Umbilical cord (tissue), 2 donors: Measurements from ENCODE around the gene PHACTR3. TPM values are rescaled to one million over a fixed set of nuclear protein-coding genes. Genes with fewer than 3 reads are reported as not detected.

Experiments
- DNase-seq: peaks from one replicate; pipeline ENCODE4 v3.0.0-alpha.2; 2015; ENCODE audit warnings: low spot score
- total RNA-seq: library from RNA; depleted of rRNA; stranded (reverse); fragments of >200 nt; gene quantifications from one replicate; pipeline ENCODE4 v1.2.3, GENCODE V29; 2014; ENCODE audit warnings: low replicate concordance; ENCODE audit not compliant: insufficient read depth

The PHACTR3 gene
- total RNA-seq, 1 donor from 2014 or later = 5.1 TPM

- no peak for DNase-seq
Observed at GRCh38 chr20:59827138-59828056, 223.1 kb downstream of the PHACTR3 start.

DNA sequence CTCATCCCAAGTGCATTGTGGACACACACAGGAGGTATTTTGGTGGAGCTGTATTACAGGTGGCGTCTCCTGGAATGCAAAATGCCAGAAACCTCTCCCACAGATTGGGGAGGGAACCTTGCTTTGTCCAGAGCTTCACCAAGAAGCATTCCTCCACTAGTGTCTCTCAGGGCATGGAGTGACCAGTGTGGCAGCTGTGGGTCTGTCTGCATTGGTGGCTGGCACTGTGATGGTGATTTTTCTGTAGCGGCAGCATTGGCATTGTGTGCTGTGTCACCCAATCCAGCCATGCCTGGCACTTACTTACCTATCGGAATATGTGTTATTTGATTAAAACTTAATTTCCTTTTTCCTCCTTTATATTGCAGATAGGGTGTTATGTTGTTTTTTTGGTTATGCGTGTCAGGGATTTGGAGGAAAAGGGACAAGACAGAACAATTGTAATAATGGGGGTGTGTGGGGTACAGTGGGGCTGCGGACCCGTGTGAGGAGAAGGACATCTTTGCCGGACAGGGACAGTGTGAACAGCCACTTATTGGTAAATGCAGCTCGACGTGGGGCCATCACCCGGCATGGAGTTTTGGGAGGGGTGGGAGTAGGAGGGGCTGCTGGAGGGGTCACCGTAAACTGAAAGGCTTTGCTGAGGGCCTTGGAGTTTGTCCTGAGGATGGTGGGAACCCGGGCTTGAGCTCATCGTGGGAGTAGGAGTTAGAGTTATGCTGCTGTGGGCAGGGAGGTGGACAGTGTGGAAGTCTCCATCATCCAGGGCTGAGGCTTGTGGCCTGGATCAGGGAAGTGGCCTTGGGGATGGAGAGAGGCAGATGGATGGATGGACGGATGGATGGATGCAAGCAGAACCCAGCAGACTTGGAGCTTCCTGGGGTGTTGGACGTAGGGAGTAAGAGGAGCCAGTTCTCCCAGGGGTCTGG lies 224.0 kb downstream of the PHACTR3 start:
- DNase-seq = no peak

DNA sequence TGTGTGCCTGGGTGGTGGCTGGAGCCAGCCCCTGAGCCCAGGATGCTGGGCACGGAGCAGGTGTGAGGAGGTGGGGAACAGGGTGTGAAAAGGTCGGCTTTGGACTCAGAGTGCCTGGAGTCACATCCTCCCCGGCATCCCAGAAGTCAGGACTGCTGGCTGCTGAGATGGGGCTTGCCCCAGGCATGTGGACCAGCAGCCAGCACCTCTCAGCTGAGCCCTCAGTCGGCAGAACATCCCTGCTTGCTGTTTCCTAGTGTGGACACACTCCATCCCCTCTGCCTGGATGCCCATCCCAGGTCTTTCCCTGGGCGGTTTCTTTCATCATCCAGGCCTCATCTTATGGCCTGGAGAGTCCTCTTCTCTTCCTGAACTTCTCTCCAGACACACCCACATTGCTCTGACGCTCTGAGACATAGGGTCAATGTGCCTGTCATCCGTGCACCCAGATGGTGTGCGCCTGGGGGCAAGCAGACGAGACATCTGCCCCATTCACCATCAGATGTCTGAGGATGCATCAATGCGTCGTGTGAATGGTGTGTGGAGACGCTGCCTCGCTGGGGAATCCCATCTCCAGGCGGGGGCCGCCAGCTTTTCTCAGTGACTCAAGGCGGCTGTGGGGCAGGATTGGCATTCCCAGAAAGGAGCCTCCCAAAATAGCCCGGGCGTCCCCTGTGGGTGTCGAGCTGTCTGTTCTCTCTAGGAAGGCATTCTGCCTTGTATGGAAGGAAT lies 224.9 kb downstream of the PHACTR3 start:
- no peak for DNase-seq

DNA sequence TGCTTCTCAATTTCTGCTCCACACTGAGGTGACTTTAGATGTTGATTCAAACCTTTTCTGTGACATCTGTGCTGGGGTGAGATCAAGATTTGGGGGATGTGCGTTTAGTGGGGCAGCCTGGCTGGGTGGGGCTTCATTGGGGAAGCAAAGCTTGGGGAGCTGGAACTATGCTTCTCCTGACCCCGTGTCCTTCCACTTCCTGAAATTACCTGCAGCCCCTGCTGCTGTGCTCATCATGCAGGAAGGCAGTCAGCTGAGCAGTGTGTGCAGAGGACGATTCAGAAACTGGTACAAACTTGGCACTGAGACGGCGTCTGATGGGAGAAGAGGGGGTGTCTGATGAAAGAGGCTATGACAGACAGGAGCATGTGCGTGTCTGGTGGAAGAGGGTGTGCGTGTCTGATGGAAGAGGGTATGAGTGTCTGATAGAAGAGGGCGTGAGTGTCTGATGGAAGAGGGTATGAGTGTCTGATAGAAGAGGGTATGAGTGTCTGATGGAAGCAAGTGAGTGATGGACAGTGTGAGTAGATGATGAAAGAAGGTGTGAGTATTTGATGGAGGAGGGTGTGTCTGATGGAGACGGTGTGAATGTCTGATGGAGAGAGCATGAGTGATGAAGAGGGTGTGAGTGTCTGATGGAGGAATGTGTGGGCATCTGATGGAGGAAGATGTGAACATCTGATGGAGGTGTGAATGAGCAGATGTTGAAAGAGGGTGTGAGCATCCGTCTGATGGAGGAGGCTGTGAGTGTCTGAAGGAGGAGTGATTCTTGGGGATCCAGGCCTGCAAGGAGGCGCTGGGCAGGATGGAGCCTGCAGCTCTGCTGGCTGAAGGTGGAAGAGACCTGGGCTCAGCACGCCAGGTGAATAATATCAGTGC lies 225.7 kb downstream of the PHACTR3 start:
- DNase-seq = no peak

DNA sequence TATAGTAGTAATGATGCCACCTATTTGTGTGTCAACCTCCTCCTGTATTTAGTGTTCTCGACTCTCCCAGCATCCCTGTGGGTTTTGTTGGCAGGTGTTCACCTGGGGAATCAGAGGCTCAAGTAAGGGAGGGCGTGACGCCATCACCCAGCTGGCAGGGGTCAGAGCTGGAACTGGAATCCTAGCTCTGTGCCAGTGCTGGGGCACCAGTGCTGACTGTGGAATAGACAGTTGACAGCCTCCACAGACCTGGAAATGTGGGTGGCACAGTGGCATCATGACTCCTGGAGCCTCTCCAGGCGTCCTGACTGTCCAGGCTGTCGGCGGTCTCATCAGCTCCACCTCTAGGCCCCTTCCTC lies 226.3 kb downstream of the PHACTR3 start:
- DNase-seq = no peak

- DNase-seq = no peak
Observed at GRCh38 chr20:59831024-59831915, 226.9 kb downstream of the PHACTR3 start.

DNA sequence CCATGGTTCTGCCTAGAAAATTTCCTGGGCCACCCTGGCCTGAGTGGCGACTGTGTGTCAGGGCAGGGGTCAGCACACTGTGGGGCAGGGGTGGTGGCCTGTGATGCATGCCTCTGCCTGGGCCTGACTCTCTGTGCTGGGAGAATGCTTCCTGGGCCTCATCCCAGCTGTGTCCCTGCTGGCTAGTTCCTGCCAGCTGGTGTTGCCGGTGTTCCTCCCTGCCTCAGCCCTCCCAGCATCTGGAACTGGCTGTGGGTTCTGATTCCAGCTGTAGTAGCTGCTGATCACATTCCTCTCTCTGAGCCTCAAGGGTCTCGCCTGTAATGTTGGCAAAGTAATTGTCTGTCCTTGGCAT lies 227.6 kb downstream of the PHACTR3 start:
- no peak for DNase-seq

DNA sequence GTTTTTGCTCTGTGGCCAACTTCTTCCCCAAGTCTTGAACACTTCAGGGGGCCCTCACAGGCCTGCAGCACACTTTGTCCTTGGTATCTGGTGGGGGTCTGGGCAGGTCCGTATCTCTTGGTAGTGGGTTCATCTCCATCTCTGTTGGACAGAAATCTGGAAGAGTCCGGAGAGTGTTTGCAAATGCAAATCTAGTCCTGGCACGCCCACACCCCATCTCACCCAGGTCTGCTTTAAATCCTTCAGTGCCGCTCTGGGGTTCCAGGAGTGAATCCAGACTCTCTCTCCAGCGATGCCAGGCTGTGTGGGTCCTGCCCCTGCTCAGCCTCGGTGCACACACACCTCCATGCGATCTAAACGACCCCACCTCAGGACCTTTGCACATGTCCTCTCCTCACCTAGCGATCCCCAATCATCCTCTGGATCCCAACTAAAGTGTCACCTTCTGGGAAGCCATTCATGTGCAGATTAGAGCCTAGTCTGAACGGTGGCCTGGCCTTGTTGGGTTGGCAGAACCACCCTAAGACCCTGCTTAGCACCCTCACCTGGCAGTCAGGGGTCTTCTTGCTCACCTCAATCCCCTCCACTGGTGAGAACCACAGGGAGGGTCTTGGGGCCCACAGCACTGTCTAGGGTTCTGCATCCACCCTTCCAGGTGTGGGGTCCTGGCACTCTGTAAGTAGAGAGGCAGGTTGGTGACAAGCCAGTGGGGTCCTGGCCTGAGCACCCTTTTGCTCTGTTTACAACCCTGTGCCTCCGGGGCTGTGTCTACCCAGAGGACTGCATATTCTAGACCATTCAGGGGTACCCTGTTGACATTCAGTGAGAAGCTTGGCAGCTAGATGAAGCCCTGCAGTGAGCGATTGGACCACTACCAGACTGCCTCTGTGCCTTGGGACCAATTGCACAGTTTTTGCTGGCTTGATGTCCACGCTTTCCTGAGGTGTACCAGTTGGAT lies 228.3 kb downstream of the PHACTR3 start:
- no peak for DNase-seq

- no peak for DNase-seq
Observed at GRCh38 chr20:59835057-59835447, 230.7 kb downstream of the PHACTR3 start.

DNA sequence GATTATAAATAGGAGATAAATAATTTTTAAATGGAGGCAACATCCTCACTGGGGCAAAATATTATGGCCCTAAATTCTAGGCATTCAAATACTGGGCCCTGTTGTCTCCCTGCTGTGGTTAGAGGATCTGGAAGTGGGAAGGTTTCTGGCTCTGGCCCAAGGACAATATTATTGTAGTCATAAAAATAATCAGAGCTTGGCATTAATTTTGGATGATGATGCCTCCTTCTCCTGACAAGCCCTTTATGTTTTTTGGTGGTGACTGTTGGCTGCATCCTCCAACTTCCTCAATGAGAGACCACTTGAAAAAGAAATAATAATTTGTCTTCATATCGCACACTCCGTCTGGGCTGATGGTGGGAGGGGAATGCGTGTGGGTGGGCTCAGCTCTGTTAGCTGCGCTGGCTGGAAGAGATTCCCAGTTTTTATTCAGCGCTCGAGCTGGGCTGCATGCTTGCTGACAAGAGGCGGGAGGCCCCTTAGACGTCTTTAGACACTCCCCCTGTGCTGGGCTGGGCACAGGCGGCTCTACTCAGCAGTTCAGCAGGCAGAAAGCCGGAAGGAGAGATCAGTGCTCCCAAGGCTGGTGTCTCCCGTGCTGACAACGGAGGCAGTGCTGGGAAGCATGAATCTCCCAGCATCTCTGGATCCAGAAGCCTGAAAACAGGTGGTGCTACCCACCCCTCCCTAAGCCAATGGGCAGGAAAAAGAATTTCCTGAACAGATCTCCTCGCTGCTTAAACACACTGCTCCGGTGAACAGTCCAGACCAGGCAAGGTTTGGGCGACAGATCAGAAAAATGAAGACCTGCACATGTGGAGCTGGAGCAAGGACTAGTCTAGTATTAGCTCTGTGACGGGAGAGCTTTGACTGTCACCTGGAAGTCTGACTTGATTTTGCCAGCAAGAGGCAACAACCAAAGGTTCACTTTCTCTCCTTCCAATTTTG lies 231.4 kb downstream of the PHACTR3 start:
- peak; percentile 89 for DNase-seq

DNA sequence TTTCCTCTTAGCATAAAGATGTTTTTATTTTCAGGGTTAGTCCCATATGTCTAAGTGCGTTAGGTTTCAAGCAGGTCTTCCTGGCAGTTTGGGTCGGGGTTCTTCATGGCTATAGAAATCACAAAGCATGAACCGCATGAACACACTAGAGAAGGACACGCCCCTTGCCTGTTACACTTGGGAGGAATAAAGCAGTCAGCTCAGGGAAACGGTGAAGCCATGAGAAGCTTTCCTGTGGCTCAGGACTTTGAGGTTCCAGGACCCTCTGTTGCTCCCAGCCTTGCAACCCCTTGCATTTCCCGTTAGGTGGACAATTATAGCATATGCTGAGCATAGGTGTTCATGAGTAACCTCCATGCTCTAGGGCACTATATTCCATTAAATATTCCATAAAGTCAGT lies 232.4 kb downstream of the PHACTR3 start:
- DNase-seq = no peak

- DNase-seq = no peak
Observed at GRCh38 chr20:59837623-59838394, 233.5 kb downstream of the PHACTR3 start.

DNA sequence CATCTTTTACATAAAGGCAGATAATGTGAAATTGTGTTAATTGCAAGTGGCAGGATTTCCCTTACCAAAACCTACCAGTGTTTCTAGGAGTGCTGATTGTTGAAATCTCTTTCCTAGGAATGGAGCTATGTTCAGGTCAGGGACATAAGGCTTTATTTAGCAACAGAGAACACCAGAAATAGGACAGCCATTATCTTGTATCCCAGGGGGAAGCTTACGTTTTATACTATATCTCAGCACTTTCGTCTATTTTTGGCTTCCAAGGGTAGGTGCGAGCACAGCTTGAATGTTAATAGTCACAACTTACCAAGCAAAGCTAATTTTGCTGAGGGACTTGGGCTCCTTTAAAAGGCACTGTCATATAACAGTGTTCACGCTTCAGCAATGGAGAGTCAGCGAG lies 235.1 kb downstream of the PHACTR3 start:
- no peak for DNase-seq

- DNase-seq = no peak
Observed at GRCh38 chr20:59845472-59845871, 241.1 kb downstream of the PHACTR3 start.

DNA sequence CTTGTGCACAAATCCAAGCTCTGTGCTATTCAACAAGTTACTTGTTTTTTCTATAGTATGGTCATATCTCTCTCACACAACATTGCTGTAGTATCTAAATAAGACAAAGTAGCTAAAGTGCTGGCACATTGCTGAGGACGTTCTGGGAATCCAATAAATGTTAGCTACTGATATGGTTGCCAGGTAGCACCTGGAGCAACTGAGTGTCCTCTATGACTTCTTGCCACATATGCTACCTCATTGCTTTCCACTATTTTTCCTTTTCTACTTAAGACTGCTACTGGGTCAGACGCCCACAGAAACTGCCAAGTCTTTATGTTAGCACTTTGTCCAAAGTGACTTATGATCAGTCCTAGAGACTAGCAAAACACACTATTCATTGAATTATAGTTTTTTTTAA lies 243.8 kb downstream of the PHACTR3 start:
- DNase-seq = no peak

DNA sequence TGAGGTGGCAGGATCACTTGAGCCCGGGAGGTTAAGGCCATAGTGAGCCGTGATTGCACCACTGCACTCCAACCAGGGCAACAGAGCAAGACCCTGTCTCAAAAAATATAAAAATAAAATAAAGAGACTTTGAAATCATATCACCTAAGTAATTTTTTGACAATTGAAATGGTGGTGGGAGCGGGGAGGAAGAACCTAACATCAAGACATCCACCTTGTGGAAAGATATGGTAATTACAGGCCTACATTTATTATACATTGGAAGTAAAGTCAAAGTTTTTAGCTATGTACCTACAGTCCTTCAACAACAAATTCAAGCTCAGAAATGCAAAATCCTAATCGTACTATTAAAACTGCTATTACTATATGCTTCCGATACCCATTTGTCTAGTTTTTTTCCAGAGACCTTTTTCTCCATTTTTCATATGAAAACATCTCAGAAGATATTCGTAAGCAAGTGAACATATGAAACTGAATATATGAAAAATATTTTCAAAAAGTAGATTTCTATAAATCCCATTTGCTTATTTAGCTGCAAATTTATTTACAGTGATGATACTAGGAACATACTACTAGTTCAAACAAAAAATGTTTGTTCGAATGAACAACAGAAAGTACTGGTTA lies 245.8 kb downstream of the PHACTR3 start:
- peak; percentile 37 for DNase-seq
